GM23338 (cell line): Measurements from ENCODE around the gene ETV6. TPM values are rescaled to one million over a fixed set of nuclear protein-coding genes. Genes with fewer than 3 reads are reported as not detected.

Experiments used
- ATAC-seq: fragments of 200-7000 bp; cut with Tn5 transposase; 3 replicates; pipeline ENCODE4 v1.9.1; 2020
- DNase-seq: peaks from one replicate; pipeline ENCODE4 v3.0.0-alpha.2; 2015; ENCODE audit warnings: low spot score
- H2AFZ ChIP-seq: fragments of 200-600 bp; sonication (generic); 2 replicates; pipeline ENCODE4 v1.8.0; 2016; ENCODE audit warnings: antibody characterized with exemption, mild to moderate bottlenecking, moderate library complexity
- H3F3A ChIP-seq: fragments of 200-600 bp; sonication (generic); replicated peaks from 2 replicates; pipeline ENCODE4 v1.8.0; 2017; ENCODE audit warnings: antibody characterized with exemption, mixed run types, low read depth
- H3K27ac ChIP-seq: fragments of 200-600 bp; sonication (generic); 2 replicates; pipeline ENCODE4 v1.6.1; 2016; ENCODE audit warnings: low read depth
- H3K27me3 ChIP-seq: fragments of 200-600 bp; sonication (generic); 2 replicates; pipeline ENCODE4 v1.8.0; 2016; ENCODE audit warnings: mild to moderate bottlenecking, mixed run types, moderate library complexity; ENCODE audit not compliant: insufficient read depth
- H3K36me3 ChIP-seq: fragments of 200-600 bp; sonication (generic); 2 replicates; pipeline ENCODE4 v1.8.0; 2016; ENCODE audit warnings: mild to moderate bottlenecking; ENCODE audit not compliant: insufficient read depth
- H3K4me1 ChIP-seq: fragments of 200-600 bp; sonication (generic); 2 replicates; pipeline ENCODE4 v1.8.0; 2016; ENCODE audit warnings: mild to moderate bottlenecking, moderate library complexity; ENCODE audit not compliant: insufficient read depth
- H3K4me2 ChIP-seq: fragments of 200-600 bp; sonication (generic); 2 replicates; pipeline ENCODE4 v1.7.1; 2017; ENCODE audit warnings: mixed run types
- H3K4me3 ChIP-seq: fragments of 200-600 bp; sonication (generic); 2 replicates; pipeline ENCODE4 v1.6.1; 2016; ENCODE audit warnings: mixed run types
- H3K79me2 ChIP-seq: fragments of 200-600 bp; sonication (generic); replicated peaks from 2 replicates; pipeline ENCODE4 v1.8.0; 2017; ENCODE audit warnings: mild to moderate bottlenecking; ENCODE audit not compliant: insufficient read depth
- H3K9me2 ChIP-seq: fragments of 200-600 bp; sonication (generic); 2 replicates; pipeline ENCODE4 v1.8.0; 2017; ENCODE audit not compliant: insufficient read depth
- H4K20me1 ChIP-seq: fragments of 200-600 bp; sonication (generic); replicated peaks from 2 replicates; pipeline ENCODE4 v1.8.0; 2017; ENCODE audit warnings: mild to moderate bottlenecking; ENCODE audit not compliant: insufficient read depth
- H3K27ac Mint-ChIP-seq: 2 replicates; pipeline ENCODE4 v1.8.0; 2020; ENCODE audit warnings: inconsistent platforms, mild to moderate bottlenecking, moderate library complexity, mixed read lengths
- H3K27me3 Mint-ChIP-seq: 3 replicates; pipeline ENCODE4 v1.8.0; 2022; ENCODE audit warnings: low read depth, mild to moderate bottlenecking, moderate library complexity, mixed read lengths, inconsistent platforms; ENCODE audit not compliant: insufficient read depth, poor library complexity
- H3K36me3 Mint-ChIP-seq: 3 replicates; pipeline ENCODE4 v1.8.0; 2021; ENCODE audit warnings: low read depth, mild to moderate bottlenecking, inconsistent platforms, moderate library complexity, mixed read lengths
- H3K4me1 Mint-ChIP-seq: 3 replicates; pipeline ENCODE4 v1.8.0; 2020; ENCODE audit warnings: mild to moderate bottlenecking, inconsistent platforms, mixed read lengths
- H3K4me3 Mint-ChIP-seq: 3 replicates; pipeline ENCODE4 v1.8.0; 2021; ENCODE audit warnings: moderate library complexity, mild to moderate bottlenecking, inconsistent platforms, mixed read lengths
- H3K9me3 Mint-ChIP-seq: 3 replicates; pipeline ENCODE4 v1.8.0; 2020; ENCODE audit warnings: moderate library complexity, mild to moderate bottlenecking, inconsistent platforms, mixed read lengths
- CREB1 ChIP-seq: fragments of 250-450 bp; sonication (Bioruptor Pico); IDR thresholded peaks from 2 replicates; pipeline ENCODE4 v1.5.0; 2020; ENCODE audit warnings: low read depth, mild to moderate bottlenecking, moderate library complexity
- EZH2 ChIP-seq: fragments of 200-600 bp; sonication (generic); IDR thresholded peaks from one replicate; pipeline ENCODE4 v1.8.0; 2017; ENCODE audit warnings: antibody characterized with exemption, mild to moderate bottlenecking, low read depth; ENCODE audit not compliant: unreplicated experiment
- EZH2phosphoT487 ChIP-seq: fragments of 200-600 bp; sonication (generic); IDR thresholded peaks from one replicate; pipeline ENCODE4 v1.8.1; 2018; ENCODE audit warnings: antibody characterized with exemption; ENCODE audit not compliant: unreplicated experiment
- ZNF331 ChIP-seq: fragments of 250-450 bp; sonication (Bioruptor Pico); IDR thresholded peaks from 2 replicates; pipeline ENCODE4 v1.5.0; 2020; ENCODE audit warnings: low read depth, mild to moderate bottlenecking, moderate library complexity
- ZNF462 ChIP-seq: fragments of 250-450 bp; sonication (Bioruptor Pico); IDR thresholded peaks from 2 replicates; pipeline ENCODE4 v1.5.0; 2020; ENCODE audit warnings: mild to moderate bottlenecking, moderate library complexity
- polyA plus RNA-seq: library from polyadenylated mRNA; unstranded; fragments of >200 nt; fragmentation: Nextera tagmentation; extraction: Ambion mirVana; gene quantifications from 2 replicates; pipeline ENCODE4 v1.2.1, GENCODE V29; 2016
- total RNA-seq: library from RNA; depleted of rRNA; stranded (reverse); fragments of >200 nt; shearing (Covaris generic); gene quantifications from 2 replicates; pipeline ENCODE4 v1.2.3, GENCODE V29; 2014
- TF ChIP-seq, protein P1 (sequence below), 2 experiments: fragments of 200-600 bp in 1 of 2; sonication (generic) in 1 of 2; conservative IDR thresholded peaks; 2 replicates each; pipeline versions ENCODE4 v1.5.1 to v1.6.1; 2016 to 2017; ENCODE audit warnings: antibody characterized with exemption in 2 of 2, low read depth in 2 of 2, mild to moderate bottlenecking in 2 of 2, moderate library complexity in 1 of 2

ETV6 gene
- total and polyA plus RNA-seq, 2 experiments from 2014 or later = 7.5 to 15.1 TPM

GRCh38 chr12:11706509-11707379, 57.3 kb downstream of the ETV6 start (continued):
- TF ChIP-seq ZNF462 (CRISPR knock-in tag) (no peak), CREB1 (no peak), EZH2 (no peak), EZH2phosphoT487 (no peak)
- TF ChIP-seq, protein P1, sequence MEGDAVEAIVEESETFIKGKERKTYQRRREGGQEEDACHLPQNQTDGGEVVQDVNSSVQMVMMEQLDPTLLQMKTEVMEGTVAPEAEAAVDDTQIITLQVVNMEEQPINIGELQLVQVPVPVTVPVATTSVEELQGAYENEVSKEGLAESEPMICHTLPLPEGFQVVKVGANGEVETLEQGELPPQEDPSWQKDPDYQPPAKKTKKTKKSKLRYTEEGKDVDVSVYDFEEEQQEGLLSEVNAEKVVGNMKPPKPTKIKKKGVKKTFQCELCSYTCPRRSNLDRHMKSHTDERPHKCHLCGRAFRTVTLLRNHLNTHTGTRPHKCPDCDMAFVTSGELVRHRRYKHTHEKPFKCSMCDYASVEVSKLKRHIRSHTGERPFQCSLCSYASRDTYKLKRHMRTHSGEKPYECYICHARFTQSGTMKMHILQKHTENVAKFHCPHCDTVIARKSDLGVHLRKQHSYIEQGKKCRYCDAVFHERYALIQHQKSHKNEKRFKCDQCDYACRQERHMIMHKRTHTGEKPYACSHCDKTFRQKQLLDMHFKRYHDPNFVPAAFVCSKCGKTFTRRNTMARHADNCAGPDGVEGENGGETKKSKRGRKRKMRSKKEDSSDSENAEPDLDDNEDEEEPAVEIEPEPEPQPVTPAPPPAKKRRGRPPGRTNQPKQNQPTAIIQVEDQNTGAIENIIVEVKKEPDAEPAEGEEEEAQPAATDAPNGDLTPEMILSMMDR (conservative IDR thresholded peaks at IDR 0.05; ENCODE audit: low read depth in 2 of 2) = no peak

DNA sequence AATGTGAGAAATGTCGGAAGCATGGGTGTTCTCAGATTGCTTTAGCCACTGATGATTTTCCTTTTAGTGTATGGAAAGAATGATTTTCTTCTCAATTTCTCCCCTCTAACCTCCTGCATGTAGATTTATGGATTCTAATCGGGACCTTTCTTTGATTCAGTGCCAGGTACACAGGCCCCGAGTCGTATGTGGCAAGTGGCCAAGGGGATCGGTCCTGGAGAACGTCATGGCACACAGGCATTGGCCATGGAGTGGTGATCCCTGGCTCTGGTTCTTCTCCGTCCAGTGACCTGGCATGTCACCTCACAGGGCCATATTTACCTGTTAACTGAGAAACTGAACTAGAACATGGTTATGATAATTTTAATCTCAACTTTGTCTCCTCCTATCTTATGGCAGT, 58.1 kb downstream of the ETV6 start:
- peaks cover 26% of the 10 kb centered on the region for H3K79me2 ChIP-seq
- H2AFZ ChIP-seq = no peak overlapping the region
- H3K4me2 ChIP-seq = no peak overlapping the region
- ATAC-seq (no peak), DNase-seq (no peak)
- peaks cover 22% of the 10 kb centered on the region for H3K4me1 ChIP-seq
- H3K27ac ChIP-seq = no peak overlapping the region
- H3F3A ChIP-seq = no peaks in the 10 kb centered on the region
- no peak overlapping the region for H3K4me3 ChIP-seq
- peaks cover 25% of the 10 kb centered on the region for H3K4me1 Mint-ChIP-seq
- no peak overlapping the region; the same call in 1 of the 2 replicates for H3K27ac Mint-ChIP-seq
- no peaks in the 10 kb centered on the region for H3K9me3 Mint-ChIP-seq
- H3K27me3 ChIP-seq = no peaks in the 10 kb centered on the region
- no peak overlapping the region; the same call in 2 of the 3 replicates for H3K4me3 Mint-ChIP-seq
- no peaks in the 10 kb centered on the region for H3K36me3 ChIP-seq
- no peaks in the 10 kb centered on the region for H3K36me3 Mint-ChIP-seq
- 0 out of 2 replicates have a peak, but pooled peaks cover 2% of the 10 kb centered on the region for H3K9me2 ChIP-seq
- no peaks in the 10 kb centered on the region for H3K27me3 Mint-ChIP-seq
- no peaks in the 10 kb centered on the region; the same call in 1 of the 2 replicates for H4K20me1 ChIP-seq
- no peak for TF ChIP-seq ZNF331 (CRISPR knock-in tag)
- TF ChIP-seq CREB1 = no peak
- TF ChIP-seq ZNF462 (CRISPR knock-in tag) = no peak
